ENCODE measurements around the gene STK11.

DNA sequence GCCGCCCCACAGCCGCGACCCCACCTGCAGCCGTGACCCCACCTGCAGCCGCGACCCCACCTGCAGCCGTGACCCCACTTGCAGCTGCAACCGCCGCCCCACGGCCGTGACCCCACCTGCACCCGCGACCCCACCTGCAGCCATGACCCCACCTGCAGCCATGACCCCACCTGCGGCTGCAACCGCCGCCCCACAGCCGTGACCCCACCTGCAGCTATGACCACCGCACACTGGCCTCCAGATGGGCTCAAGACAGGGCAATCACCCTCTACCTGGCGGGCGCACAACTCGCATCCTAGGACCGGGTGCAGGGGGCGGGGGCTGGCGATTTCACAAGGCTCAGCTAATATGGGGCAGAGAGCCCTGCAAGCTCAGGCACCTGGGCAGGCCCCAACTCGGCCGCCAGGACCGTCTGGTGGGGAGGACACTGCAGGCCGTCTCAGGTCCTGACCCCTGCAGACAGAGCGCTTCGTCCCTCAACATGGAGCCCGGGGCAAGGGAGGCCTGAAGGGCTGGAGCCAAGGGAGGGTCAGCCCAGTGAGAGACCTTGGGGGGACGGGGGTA is 46.6 kb upstream of the STK11 start:
- TF ChIP-seq POLR2A (IDR thresholded peaks at IDR 0.05) (no peak), CTCF (IDR thresholded peaks at IDR 0.05 in 4 of 5, conservative IDR thresholded peaks at IDR 0.05 in 1 of 5) (no peak)

Measured in gastrocnemius medialis (tissue), 4 donors.